EH (cell line): ENCODE data around the gene C21orf58.
A peak's percentile ranks its signal among the peaks of the same experiment; 100 is the strongest.
"Not testable (repeated sequence)": the region's sequence is repeated elsewhere in the genome, so short reads cannot be mapped to it uniquely, and the experiment has no call there.

Experiments used
- DNase-seq: peaks from one replicate; pipeline ENCODE4 v3.0.0-alpha.2; 2015; ENCODE audit warnings: low read depth

Gene C21orf58

GRCh38 chr21:46324390-46325072, 861 bp upstream of the C21orf58 start:
- peak; percentile 84 for DNase-seq

- DNase-seq = peak; percentile 11
Observed at GRCh38 chr21:46323227-46323709, 402 bp downstream of the C21orf58 start.

DNA sequence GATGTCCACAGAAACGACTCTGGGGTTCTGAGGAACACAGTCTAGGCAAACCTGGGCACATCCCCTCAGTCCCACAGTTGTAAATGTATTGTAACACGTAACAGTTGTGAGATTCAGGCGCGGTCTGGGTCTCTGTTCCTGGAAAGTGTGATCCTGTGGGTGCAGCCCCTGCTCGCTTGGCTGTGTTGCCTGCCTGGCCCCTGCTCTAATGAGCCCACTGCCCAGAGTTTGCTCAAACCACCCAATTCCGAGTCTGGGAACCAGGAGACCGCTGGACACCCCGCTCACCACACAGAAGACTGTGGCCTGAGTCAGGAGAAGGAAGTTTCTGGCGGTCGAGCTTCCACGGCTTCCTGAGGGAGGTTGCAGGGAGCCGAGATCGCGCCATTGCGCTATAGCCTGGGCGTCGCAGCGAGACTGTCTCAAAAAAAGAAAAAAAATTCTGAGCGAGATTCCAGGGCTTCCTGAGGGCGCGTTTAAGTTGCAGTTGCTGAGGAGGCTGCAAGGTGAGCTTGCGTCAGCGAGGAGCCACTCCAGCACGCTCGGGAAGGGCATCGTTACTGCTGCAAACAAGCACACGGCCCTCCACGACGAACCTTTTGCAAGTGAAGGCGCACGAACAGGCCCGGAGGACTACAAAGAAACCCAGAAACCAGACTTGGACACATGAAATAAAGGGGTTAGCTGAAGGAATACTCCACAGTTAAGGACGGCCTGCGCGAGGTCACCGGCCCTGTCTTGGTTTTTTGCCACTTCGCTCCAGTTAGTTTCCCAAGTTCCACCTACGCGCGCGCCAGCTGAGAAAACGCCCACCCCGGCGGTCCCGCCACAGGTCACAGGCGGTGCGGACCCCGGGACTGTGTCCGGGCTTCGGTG, 1.1 kb downstream of the C21orf58 start:
- DNase-seq = peak; percentile 70

- no peak for DNase-seq
Observed at GRCh38 chr21:46320331-46320801, 3.3 kb downstream of the C21orf58 start.

GRCh38 chr21:46319186-46319585, 4.5 kb downstream of the C21orf58 start:
- no peak for DNase-seq

- no peak for DNase-seq
Observed at GRCh38 chr21:46318464-46318845, 5.2 kb downstream of the C21orf58 start.

DNA sequence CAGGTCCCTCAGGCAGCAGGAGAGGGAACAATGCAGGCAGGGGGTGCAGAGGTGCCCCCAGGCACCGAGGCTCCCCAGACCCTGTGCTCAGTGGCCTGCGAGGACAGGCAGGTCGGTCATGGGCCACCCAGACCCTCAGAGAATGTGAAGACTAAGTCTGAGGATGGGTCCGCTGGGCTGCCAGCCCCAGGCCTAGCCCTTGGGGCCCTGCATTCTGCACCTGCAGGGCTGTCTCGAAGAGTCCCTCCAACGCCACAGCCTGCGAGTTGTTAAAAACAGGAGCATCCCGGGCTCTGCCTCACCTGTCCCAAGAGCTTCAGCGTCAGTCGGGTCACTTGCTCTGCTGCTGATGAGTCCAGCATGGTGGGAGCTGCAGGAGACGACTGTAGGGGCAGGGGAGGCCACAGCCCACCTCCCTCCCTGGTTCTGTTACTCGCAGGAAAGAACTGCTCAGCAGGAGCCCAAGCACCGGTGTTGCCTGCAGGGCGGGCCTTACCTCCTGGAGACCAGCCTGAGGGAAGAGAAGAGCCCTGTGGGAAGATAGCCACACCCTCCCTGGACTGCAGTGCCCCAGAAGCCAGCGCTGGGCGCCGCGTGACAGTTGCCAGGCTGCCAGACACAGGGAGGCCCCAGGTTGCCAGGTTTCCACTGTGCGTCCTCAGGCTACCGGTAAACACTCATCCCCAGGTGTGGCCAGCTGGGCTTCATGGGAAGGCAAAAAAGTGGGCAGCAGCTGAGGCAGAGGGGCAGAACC, 5.8 kb downstream of the C21orf58 start:
- no peak for DNase-seq

- no peak for DNase-seq
Observed at GRCh38 chr21:46316708-46317324, 6.9 kb downstream of the C21orf58 start.

GRCh38 chr21:46314441-46315020, 9.1 kb downstream of the C21orf58 start:
- no peak for DNase-seq

DNA sequence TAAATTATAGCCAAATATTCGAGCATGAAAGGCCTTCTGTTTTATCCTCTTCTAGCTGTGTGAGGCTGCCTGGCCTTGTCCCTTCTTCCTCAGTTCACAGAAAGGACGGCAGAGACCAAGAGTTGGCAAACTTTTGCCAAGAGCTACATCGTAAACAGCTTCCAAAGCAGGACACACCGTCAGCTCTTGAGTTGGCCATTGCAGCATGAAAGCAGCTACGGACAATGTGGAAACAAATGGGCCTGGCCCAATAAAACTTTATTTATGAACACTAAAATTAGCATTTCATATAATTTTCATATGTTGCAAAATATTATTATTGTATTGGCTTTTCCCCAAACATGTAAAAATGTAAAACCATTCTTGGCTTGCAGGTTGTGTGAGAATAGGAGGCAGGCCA, 10.7 kb downstream of the C21orf58 start:
- no peak for DNase-seq

GRCh38 chr21:46311568-46311967, 12.1 kb downstream of the C21orf58 start:
- no peak for DNase-seq

DNA sequence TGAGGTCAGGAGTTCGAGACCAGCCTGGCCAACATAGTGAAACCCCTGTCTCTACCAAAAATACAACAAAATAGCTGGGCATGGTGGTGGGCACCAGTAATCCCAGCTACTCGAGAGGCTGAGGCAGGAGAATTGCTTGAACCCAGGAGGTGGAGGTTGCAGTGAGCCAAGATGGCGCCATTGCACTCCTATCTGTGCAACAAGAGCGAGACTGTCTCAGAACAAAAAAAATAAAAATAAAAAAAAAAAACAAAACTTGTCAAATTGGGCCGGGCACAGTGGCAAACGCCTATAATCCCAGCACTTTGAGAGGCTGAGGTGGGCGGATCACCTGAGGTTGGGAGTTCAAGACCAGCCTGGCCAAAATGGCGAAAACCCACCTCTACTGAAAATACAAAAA, 13.4 kb downstream of the C21orf58 start:
- not testable (repeated sequence) for DNase-seq

GRCh38 chr21:46308431-46308830, 15.2 kb downstream of the C21orf58 start:
- no peak for DNase-seq

DNA sequence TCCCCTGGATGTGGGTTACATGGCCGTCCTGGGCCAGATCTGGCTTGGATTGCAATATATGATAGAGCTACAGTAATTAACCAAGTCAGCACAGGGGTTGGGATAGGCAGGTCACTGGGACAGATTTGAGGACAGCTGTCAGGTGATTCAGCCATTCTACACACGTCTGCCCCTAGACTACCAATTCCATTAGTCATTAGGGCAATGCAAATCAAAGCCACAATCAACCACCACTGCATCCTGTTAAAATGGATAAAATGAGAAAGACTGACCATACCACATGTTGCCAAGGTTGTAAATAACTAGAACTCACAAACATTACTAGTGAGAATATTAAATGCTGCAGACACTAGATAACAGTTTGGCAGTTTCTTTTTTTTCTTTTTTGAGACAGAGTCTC, 16.0 kb downstream of the C21orf58 start:
- DNase-seq = peak; percentile 70

DNA sequence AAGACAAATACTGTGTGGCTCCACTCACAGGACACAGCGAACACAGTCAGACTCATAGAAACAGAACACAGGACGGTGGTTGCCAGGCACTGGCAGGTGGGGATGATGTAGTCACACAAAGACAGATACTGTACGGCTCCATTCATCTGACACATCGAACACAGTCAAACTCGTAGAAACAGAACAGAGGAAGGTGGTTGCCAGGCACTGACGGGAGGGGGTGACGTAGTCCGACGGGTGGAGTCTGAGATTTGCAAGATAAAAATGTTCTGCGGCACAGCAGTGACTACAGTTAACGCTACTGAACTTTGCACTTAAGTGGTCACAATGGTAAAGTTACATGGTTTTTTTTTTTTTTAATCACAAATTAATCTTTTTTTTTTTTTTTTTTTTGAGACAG, 18.7 kb downstream of the C21orf58 start:
- no peak for DNase-seq

DNA sequence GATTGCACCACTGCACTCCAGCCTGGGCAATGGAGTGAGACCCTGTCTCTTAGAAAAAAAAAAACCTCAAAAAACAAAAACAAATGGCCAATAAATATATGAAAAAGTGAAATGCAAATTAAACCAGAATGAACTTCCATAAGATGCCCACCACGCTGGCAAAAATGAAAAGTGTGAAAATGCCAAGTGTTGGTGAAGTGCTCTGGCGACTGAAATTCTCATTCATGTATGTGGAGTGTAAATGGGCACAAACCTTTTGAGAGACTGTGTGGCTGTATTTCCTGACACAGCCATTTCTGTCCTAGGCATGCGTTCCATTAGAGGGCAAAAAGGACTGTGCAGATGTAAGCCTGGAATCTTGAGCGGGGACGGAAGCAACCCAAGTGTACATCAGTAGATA, 19.2 kb downstream of the C21orf58 start:
- no peak for DNase-seq

DNA sequence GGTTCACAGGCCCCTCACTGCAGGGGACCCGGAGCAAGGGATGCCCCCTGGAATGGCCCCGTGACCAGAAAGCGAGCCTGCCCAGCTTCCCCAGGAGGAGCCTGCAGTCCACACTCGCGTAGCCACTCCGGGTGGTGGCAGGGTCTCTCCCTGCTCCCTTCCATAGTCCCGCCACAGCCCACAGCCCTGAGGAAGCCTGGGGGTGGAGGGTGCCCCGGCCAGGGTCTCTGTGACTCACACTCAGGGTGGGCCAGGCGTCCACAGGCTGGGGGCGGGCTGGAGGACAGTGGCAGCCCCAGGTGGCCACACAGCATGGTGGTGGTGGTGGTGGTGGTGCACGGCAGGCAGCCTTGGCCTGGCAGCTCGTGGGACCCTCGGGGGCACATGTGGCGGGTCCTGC, 21.9 kb downstream of the C21orf58 start:
- no peak for DNase-seq

- DNase-seq = no peak
Observed at GRCh38 chr21:46299167-46299566, 24.5 kb downstream of the C21orf58 start.

GRCh38 chr21:46297338-46298271, 26.1 kb downstream of the C21orf58 start:
- DNase-seq = peak; percentile 33

DNA sequence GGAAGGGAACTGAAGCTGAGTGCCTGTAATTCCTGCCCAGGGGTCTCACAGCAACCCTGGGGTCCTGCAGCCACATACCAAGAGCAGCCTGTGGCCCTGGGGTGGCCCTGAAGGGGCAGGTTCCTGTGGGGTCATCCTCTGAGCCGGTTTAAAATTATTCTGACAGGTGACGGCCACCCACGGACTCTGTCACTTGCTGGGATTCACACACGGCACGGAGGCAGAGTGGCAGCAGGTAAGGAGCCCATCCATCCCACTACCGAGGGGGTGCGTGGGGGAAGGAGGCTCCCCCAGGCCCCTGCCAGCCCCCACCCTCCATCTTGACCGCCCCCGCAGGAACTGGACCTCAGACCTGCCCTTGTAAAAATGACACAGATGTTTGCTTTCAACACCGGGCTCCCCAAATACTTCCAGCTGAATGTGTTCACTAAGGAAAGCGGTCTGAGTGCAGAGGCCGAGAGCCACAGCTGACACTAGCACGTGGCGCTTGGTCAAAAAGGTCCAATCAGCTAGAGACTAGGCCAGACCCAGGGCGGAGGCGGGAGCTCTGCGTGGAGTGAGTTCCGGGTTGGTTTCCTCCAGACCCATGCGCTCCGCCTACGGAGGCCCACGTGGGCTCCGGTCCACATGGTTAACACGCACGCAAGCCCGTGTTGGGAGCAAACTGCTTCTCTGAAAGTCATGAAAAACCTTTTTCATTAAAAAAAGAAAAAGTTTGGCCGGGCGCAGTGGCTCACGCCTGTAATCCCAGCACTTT, 27.5 kb downstream of the C21orf58 start:
- DNase-seq = peak; percentile 87
